Nephron progenitor cell (in vitro differentiated cells): ENCODE data around the gene FBXL22.

Experiments used
- DNase-seq: peaks from one replicate; pipeline ENCODE4 v3.0.0; 2021
- H3K27ac Mint-ChIP-seq: 2 replicates; pipeline ENCODE4 v1.8.0; 2021; ENCODE audit warnings: mild to moderate bottlenecking, moderate library complexity, mixed read lengths
- H3K27me3 Mint-ChIP-seq: 2 replicates; pipeline ENCODE4 v1.8.0; 2021; ENCODE audit warnings: mild to moderate bottlenecking, low read depth, mixed read lengths; ENCODE audit not compliant: poor library complexity
- H3K36me3 Mint-ChIP-seq: 2 replicates; pipeline ENCODE4 v1.8.0; 2021; ENCODE audit warnings: low read depth, mixed read lengths
- H3K4me1 Mint-ChIP-seq: 2 replicates; pipeline ENCODE4 v1.8.0; 2021; ENCODE audit warnings: mixed read lengths
- H3K4me3 Mint-ChIP-seq: 2 replicates; pipeline ENCODE4 v1.8.0; 2021; ENCODE audit warnings: mild to moderate bottlenecking, moderate library complexity, mixed read lengths
- H3K9me3 Mint-ChIP-seq: 2 replicates; pipeline ENCODE4 v1.8.0; 2021; ENCODE audit warnings: mild to moderate bottlenecking, moderate library complexity, mixed read lengths
- CTCF ChIP-seq: fragments of 200-600 bp; sonication (generic); IDR thresholded peaks from 2 replicates; pipeline ENCODE4 v1.5.0; 2021; ENCODE audit warnings: antibody characterized with exemption

The FBXL22 gene

GRCh38 chr15:63599401-63600000 lies 2.3 kb downstream of the FBXL22 start:
- no peak for DNase-seq
- Mint-ChIP-seq H3K4me1 (peaks cover 63% of the 10 kb centered on the region), H3K27ac (no peak overlapping the region), H3K4me3 (peak overlapping the region; percentile 74), H3K27me3 (peaks cover 28% of the 10 kb centered on the region), H3K36me3 (peaks cover 3% of the 10 kb centered on the region), H3K9me3 (no peaks in the 10 kb centered on the region)
- TF ChIP-seq CTCF, result no peak

- Mint-ChIP-seq H3K9me3 (no peaks in the 10 kb centered on the region), H3K27me3 (peaks cover 30% of the 10 kb centered on the region), H3K4me1 (peaks cover 63% of the 10 kb centered on the region), H3K36me3 (no peaks in the 10 kb centered on the region), H3K27ac (no peak overlapping the region), H3K4me3 (peak overlapping the region; percentile 74)
- TF ChIP-seq CTCF, result no peak
- no peak for DNase-seq
Observed at GRCh38 chr15:63600001-63600615, 2.9 kb downstream of the FBXL22 start.

GRCh38 chr15:63600616-63601025 lies 3.4 kb downstream of the FBXL22 start:
- Mint-ChIP-seq H3K27me3 (peaks cover 30% of the 10 kb centered on the region), H3K4me3 (peak overlapping the region; percentile 91), H3K36me3 (no peaks in the 10 kb centered on the region), H3K27ac (no peak overlapping the region), H3K4me1 (peaks cover 63% of the 10 kb centered on the region), H3K9me3 (no peaks in the 10 kb centered on the region)
- DNase-seq, result peak; percentile 85
- no peak for TF ChIP-seq CTCF

- Mint-ChIP-seq H3K4me3 (peak overlapping the region; percentile 91), H3K36me3 (no peaks in the 10 kb centered on the region), H3K27ac (no peak overlapping the region), H3K4me1 (peaks cover 58% of the 10 kb centered on the region), H3K9me3 (no peaks in the 10 kb centered on the region), H3K27me3 (peaks cover 30% of the 10 kb centered on the region)
- TF ChIP-seq CTCF, result no peak
- peak; percentile 56 for DNase-seq
Observed at GRCh38 chr15:63601026-63601703, 4.0 kb downstream of the FBXL22 start.

GRCh38 chr15:63601704-63602185 lies 4.6 kb downstream of the FBXL22 start:
- H3K27me3 Mint-ChIP-seq, result peaks cover 30% of the 10 kb centered on the region
- no peak overlapping the region for H3K27ac Mint-ChIP-seq
- no peak for DNase-seq
- H3K36me3 Mint-ChIP-seq, result no peaks in the 10 kb centered on the region
- peak overlapping the region; percentile 91 for H3K4me3 Mint-ChIP-seq
- peaks cover 53% of the 10 kb centered on the region for H3K4me1 Mint-ChIP-seq
- TF ChIP-seq CTCF, result no peak
- no peaks in the 10 kb centered on the region for H3K9me3 Mint-ChIP-seq
